Ureter (tissue), 1 donor: ENCODE measurements around the gene ERGIC1. TPM values are rescaled to one million over a fixed set of nuclear protein-coding genes. Genes with fewer than 3 reads are reported as not detected.
"Not testable (repeated sequence)": the region's sequence is repeated elsewhere in the genome, so short reads cannot be mapped to it uniquely, and the experiment has no call there.

Experiments
- DNase-seq: peaks from one replicate; pipeline ENCODE4 v3.0.0-alpha.2; 2020; ENCODE audit warnings: low spot score
- total RNA-seq: library from RNA; stranded (reverse); gene quantifications from one replicate; pipeline ENCODE4 v1.2.4, GENCODE V29; 2023
- donor health status: DM: yes; HTN: yes; CAD: no.

ERGIC1 gene, protein sequence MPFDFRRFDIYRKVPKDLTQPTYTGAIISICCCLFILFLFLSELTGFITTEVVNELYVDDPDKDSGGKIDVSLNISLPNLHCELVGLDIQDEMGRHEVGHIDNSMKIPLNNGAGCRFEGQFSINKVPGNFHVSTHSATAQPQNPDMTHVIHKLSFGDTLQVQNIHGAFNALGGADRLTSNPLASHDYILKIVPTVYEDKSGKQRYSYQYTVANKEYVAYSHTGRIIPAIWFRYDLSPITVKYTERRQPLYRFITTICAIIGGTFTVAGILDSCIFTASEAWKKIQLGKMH
- total RNA-seq, result 140 TPM

DNA sequence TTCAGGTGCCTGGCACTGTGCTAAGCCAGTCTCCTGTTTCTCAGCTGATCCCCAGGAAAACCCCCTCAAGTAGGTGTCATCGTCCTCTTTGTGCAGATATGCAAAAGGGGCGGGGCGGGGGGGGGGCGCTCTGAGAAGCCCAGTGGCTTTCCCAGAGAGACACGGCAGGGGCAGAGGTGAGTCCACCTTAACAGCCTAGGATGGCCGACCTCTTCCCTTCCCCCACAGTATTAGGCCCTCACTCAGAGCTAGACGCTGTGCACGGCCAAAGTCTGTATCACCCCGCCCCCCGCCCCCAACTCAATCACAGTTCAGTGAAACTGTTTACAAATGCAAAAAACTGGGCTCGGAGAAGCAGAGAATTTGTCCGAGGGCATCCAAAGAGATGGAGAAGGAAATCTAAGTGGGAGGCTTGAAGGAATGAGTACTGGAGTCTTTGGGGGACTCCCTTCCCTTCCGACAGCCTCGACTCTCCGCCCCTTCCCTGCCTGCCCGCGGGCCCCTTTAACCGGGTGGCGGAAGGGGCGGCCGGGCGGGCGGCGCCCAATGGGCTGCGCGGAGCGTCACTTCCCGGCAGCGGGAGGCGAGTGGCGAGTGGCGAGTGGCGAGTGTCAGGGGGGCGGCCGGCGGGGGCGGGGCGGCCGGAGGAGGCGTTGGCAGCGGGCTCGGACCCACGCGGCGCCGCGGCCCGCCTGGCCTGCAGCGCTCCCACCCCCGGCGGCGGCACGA lies at the start of gene ERGIC1:
ERGIC1 (plus strand) TSS at position 566 of the 729 bp plus-strand sequence; CDS start at position 729, 163 bp downstream.
- DNase-seq, result peak; percentile 84

DNA sequence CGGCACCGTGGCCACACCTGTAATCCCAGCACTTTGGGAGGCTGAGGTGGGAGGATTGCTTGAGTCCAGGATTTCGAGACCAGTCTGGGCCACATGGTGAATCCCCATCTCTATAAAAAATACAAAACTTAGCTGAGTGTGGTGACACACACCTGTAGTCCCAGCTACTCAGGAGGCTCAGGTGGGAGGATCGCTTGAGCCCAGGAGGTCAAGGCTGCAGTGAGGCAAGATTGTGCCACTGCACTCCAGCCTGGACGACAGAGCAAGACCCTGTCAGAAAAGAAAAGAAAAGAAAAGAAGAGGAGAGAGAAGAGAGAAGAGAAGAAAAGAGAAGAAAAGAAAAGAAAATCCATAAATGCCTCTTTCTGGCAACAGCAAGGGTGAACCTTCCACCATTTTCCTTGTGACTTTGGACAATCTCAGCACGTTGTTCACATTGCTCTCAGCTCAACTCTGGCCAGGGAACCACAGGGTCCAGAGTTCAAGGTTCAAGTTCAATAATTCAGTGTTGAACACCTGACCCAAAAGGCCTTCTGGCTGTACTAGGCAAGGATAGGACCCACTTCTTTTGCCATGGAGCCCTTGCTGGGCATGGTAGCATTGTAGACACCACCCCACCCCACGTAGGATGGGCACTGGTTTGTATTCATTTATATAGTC lies 48.5 kb upstream of the ERGIC1 start:
- no peak for DNase-seq

DNA sequence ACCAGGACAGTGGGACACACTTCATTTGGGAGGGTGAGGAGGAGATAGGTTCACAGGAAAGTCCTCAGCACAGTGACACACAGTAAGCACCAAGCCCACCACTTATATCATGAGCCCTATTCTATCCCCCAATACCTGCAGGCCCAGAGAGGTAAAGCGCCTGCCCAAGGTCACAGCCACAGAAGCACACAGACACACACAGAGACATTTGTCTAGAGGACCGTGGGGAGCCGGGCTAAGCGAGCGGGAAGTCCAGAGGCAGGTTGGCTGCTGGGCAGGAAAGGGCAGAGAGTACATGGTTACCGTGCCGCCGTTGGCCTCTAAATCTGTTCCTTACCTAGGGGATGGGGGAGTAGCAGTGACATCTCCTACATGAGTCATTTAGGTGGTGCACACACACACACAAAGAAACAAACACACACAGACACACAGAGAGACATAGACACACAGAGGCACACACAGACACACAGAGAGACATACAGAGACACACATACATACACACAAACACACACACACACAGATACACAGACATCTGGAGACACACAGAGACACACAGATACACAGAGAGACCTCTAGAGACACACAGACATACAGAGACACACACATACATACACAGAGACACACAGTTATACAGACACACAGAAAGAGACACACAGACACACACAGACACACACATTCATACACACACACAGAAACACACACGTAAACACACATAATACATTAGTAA lies 47.2 kb upstream of the ERGIC1 start:
- no peak for DNase-seq

DNA sequence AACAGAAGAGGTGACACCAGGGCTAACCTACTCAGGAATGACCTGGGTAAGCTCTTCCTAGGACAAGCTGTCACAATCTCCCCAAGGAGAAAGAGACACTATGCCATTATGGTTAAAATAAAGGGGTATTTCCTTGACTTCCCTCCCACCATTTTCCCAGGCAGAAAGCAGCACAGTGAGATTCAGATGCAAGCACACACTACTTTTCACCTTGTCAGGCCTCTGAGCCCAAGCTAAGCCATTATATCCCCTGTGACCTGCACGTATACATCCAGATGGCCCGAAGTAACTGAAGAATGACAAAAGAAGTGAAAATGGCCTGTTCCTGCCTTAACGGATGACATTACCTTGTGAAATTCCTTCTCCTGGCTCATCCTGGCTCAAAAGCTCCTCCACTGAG lies 46.5 kb upstream of the ERGIC1 start:
- DNase-seq, result not testable (repeated sequence)

DNA sequence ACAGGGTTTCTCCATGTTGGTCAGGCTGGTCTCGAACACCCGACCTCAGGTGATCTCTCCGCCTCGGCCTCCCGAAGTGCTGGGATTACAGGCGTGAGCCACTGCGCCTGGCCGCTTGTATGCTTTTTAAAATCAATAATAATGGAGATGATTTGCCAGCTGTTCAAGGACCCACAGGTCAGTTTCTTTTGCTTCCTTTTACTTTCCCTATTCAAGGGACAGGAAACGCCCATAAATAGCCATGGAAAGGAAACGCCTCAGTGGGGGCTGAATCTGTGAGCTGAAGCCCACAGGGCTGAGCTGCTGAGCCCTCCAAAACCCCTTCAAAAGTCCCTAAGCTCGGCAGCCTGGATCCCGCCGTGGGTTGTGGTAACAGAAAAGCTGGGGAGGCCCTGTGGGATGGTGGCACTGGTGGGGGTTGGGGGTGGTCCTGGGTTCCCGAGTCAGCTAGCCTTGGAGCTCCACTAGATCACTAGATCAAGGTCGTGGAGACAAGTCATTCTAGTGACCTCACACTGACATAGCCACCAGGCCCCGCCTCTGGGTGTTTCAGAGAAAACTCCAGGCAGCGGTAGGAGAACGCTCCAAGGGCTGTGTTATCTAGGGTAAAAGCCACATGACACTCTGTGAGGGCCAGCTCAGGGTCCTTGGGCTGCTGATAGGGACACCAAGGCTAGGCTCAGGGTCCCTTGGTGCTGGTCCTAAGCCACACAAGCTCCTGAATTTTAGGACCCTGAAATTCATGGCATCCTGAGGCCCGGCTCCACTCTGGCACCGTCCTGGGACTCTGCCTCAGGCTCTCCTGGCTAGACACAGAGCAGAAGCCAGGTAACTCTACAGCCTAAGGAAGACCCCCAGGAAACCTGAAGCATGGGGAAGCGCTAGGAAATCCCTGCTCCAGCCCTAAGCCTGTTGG lies 45.0 kb upstream of the ERGIC1 start:
- no peak for DNase-seq

DNA sequence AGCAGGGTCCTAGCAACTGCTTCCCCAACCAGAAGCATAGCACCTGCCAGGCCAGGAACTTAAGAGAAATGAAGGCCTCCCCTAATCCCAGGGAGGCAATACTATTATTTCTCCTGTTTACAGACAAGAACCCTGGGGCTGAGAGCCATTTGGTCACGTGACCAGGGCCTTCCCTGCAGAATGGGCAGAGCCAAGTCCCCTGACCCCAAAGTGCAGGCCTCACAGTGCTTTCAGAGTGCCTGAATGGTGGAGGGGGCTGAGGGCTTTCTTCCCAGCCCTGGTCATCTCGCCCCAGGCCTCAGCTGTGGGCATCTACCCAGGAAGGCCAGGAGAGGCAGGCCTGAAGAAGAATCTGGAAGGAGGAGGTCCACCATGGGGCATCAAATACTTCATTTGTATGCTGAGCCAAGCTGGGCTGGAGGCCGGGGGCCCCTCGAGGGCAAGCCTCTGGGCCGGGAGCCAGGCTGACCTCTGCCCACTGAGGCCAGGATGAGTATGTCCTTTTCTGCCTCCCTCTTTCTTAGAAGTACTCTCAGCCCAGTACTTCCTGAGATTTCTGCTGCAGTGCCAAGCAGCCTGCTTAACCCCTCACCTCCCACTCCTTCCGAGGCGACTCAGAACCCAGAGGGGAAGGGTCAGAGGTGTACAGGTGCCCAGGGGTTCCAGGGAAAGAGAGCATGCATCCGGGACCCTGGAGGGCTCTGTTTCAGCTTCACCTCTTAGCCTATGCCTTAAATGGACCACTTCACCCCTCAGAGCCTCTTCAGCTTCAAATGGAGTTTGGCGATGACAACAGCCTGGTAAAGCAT lies 44.2 kb upstream of the ERGIC1 start:
- DNase-seq, result no peak

DNA sequence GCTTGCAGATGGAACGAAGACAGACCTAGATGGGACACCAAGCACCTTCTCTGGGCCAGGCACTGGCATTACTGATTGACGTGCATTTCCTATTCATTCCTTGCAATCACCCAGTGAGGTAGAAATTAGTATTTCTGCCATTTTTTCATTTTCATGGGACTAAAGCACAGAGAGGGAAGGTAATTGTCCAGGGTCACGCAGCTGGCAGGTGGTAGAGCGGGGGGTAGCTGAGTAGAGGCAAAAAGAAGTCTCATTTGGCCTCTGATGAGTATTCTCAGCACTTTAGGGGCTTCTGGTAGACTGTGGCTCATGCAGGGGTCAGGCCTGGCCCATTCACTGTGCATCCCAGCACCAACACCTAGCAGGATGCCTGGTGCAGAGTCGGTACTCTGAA lies 43.6 kb upstream of the ERGIC1 start:
- DNase-seq, result no peak

DNA sequence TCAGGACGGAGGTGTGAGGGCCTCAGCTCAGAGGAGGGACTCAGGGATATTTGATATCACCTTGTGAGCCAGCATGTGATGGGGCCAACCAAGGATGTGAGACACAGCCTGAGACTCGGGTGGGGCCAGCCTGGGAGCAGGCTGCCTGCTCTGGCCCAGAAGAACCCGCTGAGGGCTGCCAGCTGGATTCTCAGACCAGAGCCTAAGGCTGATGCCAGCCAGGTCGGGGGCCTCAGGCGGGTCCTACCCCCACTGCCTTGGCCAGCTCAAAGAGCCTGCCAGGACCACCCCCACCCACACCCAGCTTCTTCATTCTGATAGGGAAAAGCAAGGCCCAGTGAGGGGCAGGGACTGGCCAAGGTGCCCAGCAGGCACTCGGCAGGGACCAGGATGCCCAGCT lies 42.8 kb upstream of the ERGIC1 start:
- DNase-seq, result no peak

DNA sequence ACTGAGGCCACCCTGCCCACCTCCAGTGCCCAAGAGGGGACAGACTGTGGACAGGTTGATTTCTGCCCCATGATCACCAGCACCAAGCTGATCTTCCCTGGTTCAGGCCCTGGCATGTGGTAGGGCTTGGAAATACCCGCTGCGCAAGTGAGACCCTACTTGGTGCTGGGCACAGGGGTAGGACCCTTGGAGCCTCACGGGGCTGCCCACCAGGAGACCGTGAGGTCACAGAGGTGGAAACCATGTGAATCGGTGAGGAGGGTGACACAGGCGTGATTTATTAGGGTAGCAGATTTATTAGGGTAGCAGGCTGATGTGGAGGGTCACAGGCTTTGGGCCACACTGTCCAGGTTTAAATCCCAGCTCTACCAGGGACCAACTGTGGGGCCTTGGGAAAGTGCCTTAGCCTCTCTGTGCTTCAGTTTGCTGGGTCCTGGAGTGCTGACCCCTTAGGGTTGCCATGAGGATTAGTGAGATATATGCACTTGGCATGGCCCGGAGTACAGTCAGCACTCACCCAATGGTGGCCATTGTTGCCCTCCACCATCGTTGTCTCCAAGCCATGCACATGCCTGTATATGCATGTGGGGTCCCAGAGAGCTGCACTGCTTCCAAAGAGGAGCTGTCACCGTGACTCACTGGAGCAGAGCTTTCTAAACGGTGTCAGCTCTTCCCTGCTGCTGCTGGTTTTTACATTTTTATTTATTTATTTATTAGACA lies 42.2 kb upstream of the ERGIC1 start:
- no peak for DNase-seq

DNA sequence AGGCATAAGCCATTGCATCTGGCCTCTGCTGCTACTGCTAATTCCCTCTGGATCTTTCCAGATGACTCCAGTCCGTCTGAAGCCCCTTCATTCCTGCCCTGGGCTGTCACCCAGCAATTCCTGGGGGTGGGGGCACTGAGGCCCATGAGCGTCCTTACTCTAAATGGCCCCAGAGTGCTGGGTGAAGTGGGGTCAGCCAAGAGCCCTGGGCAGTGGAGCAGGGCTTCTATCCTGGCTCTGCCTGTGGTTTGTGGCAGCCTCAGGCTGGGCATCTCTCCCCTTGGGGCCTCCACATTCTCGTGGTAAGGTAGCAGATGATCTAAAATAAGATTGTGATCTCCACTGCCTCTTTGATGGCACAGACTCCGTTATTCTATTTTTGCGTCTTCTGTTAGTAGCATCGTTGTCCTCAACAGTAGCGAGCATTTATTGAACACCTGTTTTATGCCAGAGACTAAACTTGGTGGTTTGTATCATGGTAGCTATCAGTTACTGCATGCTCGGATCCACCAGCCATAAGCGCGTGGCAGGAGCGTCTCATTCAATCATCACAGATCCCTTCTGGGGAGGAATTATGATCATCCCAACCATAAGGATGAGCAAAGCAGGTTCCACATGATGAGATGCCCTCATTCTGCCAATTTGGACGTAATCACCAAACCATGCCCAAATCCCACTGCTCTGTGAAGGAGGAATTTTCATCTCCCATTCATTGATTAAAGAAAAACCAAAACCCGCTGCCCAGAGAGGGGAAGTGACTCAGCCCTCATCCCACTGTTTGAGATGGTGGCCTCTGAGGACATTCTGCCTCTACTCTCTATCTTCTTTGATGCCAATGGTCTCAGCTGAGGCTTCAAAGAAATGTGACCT lies 41.1 kb upstream of the ERGIC1 start:
- no peak for DNase-seq

DNA sequence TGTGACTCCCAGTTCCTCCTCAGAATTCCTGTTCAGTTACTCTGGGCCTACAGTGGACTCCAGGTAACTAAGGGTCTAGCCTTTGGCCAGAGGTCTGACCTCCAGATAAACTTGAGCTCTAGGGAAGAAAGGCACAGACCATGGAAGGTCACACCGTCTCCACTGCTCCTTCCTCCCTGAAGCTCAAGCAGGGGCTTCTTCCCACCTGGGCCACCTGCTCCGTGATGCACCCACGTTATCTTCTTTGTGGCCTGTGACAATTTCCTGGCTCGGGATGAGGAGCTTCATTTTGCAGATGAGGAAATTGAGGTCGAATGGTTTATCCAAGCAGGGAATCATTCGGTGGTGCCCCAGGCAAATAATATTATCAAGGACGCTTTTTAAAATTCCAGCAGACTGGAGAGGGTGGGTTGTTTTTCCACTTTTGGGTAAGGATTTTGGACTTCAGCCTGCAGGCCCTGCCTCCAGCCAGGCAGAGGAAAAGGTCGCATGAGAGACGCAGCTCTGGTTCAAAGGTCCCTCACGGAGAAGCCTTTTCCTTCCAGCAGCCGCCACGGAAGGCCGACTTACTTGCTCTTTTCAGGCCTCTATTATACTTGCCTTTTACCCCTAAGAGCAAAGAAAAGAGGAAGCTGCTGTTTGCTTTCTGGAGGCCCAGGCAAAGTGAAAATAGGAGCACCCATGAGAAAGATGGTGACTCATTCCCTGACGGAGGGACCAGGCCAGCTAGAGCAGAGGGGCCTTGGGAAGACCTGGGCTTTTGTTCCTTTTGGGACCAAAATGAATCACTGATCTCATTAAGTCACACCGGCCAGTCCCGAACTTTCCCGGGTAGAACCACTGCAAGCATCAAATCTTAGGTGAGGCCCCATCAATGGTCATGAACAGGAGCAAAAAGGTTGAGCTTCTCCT lies 40.2 kb upstream of the ERGIC1 start:
- DNase-seq, result no peak

DNA sequence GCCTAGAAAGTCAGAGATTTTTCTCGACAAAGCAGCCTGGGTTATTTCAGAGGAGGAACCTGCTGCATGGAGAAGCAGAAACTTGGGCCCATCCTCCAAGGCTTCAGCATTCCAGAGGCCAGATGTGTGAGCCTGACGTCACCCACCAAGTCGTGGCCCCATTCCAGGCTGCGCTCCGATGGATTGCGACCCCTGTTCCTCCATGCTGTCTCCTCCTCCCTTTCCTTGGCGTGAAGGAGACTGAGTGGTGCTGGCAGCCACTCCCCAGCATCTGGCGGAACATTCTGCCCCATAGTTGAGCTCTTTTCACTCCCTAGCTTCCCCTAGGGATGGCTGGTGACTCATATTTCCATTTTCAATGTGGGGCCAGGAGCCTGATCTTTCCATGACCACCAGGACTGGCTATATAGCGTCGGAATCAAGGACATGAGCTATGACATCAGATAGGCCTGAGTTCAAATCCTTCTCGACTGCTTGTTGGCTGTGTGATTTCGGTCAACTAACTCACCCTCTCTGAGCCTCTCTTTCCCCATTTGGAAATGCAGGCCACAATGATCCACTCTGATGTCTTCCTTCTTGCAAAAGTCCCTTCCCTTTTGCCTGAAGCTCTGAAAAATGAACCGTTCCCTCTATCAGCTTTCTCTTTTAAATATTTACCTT lies 38.6 kb upstream of the ERGIC1 start:
- peak; percentile 91 for DNase-seq

DNA sequence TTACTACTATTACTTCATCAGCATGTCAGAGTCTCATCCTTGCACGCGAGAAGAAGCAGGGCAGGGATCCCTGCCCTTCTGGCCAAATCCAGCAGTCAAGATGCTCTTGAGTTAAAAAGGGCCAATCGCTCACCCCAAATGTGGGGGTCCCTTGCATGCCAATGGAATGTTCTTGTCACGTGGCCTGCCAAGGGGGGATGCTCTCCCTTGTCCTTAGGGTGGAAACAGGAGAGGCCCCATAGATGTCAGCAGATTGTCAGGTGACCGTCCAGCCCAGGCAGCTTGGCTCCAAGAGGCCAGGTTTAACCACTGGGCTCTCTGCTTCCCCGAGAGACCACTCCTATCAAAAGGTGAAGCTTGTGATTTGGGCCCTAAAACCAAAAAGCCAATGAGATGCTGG lies 37.7 kb upstream of the ERGIC1 start:
- no peak for DNase-seq

DNA sequence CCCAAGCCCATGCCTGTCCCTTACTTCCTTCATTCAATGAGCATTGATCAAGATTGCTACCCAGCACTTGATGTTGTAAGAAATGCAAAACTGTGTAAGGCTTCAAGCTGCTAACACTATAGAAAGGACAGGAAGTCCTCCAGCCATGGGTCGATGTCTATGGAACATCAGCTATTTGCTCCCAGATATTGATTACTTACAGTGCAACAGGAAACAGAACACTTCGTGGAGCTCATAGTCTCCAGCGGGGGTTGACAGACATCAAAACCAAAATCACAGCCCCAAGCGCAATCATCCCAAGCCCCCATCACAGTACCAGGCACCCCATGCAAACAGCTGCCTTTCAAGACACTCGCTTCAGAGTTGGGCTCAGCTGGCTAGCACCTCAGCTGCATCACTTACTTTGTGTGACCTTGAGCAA lies 36.3 kb upstream of the ERGIC1 start:
- no peak for DNase-seq

DNA sequence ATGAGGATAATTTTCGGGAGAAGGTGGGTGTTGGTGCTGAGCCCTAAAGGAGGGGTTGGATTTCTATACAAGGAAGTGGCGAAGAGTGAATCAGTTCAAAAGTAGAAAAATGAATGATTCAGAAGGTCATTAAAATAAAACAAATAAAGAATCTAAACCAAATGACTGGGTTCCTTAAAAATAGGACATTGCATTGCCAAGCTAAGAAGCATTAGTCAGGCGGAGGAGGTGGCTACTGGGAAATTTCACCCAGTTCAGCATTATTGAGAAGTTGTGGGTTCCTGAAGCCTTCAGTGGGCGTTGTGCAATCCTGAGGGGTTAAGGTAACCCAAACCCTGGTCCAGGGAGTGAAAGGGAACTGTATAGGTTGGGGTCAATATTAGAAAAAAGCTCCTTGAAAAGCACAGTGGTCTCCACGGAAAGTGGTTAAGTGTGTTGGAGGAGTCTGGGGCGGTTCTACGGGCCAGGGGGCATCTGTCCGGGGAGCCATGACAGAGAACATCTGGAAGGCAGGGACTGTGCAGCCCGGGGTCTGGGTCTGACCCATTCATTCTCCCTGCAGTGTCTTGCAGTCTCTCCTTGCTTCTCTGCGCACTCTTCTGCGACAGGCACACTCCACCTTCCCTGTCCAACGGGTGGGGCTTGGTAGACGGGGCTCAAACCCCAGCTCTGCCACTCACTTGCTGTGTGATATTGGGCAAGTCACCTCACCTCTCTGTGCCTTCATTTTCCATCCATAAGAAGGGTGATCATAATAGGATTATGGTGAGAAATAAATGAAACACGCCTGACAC lies 35.4 kb upstream of the ERGIC1 start:
- DNase-seq, result no peak

DNA sequence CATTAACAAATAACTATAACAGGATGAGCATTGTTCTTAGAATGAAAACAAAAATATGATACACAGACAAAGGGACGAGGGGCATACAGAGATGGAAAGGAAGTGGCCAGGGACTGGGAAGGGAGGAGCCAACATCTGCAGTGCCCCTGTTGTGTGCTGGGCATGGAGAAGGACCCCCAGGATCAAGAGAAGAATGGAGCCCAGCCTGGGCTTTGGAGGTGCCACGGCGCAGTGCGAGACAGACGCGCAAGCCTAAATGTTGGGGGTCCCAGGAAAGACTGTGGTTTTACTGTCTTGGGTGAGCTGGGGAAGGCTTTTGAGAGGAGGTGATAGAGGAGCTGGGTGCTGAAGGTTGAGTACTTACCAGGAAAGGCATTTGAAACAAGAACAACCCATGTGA lies 34.6 kb upstream of the ERGIC1 start:
- DNase-seq, result no peak
